HG03520 (cell line): ENCODE measurements around the gene ADORA2A.

ENCODE experiments used
- ATAC-seq: cut with Tn5 transposase; IDR thresholded peaks from one replicate; pipeline ENCODE4 v1.9.1; 2021; ENCODE audit warnings: mild to moderate bottlenecking, moderate library complexity; ENCODE audit not compliant: unreplicated experiment

Gene ADORA2A

GRCh38 chr22:24431309-24432034 is 4.1 kb downstream of the ADORA2A start:
- ATAC-seq = no peak

- ATAC-seq = no peak
Observed at GRCh38 chr22:24432059-24432853, 4.9 kb downstream of the ADORA2A start.

DNA sequence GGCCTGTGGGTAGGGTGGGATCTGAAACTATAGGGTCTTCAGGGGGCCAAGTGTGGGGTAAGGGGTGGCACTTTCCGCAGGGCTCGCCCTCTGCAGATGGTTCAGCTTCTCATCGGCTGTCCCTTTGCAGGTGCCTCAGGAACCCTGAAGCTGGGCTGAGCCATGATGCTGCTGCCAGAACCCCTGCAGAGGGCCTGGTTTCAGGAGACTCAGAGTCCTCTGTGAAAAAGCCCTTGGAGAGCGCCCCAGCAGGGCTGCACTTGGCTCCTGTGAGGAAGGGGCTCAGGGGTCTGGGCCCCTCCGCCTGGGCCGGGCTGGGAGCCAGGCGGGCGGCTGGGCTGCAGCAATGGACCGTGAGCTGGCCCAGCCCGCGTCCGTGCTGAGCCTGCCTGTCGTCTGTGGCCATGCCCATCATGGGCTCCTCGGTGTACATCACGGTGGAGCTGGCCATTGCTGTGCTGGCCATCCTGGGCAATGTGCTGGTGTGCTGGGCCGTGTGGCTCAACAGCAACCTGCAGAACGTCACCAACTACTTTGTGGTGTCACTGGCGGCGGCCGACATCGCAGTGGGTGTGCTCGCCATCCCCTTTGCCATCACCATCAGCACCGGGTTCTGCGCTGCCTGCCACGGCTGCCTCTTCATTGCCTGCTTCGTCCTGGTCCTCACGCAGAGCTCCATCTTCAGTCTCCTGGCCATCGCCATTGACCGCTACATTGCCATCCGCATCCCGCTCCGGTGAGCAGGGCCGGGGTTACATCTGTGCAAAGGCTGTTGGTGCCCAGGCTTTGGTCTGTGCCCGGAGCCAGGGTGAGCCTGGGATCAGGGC is 5.8 kb downstream of the ADORA2A start:
- ATAC-seq = no peak

DNA sequence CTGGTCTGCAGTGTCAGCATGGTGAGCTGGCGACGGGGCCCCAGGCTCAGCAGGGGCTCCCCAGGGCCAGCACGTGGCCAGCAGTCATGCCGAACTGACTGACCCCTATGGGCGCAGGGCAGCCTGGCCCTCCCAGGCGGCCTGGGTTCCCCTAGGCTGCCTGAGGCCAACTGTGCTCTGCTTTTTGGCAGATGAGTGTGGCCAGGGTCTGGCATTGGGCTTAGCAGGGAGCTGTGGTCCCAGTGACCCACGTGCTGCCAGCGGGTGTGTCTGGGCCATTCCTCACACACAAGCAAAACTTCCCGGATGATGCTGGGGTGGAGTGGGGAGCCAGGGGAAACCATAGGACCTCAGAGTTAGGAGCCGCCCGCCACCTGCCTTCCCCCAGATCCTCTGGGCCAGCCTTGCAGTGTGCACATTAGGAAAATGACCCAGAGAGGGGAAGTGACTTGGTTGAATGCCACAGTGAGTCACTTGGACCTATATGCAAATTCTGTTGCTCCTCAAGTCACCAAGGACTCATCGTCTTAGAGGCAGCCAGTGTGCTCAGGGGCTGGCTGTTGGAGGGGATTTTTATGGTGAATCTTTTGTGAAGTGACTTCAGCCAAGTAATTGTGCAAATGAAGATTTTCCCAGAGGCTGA is 6.5 kb downstream of the ADORA2A start:
- peak; percentile 73 for ATAC-seq

DNA sequence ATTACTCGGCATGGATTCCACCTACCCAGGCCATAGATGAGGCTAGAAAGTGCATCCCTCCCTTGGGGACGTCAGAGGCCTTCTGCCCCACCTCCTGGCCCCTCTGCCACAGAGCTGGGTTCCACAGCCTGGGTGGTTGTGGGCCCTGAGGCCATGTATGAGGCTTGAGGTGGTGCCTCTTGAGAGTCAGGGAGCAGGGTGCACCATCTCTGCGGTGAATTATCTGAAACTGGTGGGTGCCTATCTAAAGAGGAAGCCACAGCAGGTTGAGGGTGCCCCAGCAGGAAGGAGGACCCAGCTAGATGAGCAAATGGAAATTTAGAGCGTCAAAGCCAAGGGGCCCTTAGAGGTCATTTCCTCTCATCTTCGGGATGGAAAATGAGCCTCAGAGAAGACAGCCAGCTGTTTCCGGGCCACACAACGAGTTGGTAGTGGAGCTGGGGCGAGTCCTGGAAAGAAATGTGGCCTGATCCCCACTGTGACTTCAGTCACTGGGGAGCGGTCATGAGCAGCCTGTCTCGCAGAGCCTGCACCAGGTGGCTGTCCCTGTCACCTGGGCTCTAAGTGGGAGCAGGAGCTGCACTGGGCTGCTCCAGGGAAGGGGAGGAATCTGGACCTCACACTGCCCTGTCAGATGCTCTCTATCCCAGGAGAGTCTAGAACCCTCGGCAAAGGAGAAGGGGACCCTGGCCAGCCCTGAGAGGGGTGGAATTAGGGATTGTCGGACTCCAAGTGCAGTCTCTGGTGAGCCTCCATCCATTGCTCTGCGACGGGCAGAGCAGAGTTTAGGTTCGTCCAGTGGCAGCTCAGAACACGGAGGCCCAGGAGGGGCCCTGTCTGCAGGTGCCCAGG is 7.3 kb downstream of the ADORA2A start:
- peak; percentile 35 for ATAC-seq

GRCh38 chr22:24435323-24435645 is 7.9 kb downstream of the ADORA2A start:
- no peak for ATAC-seq

DNA sequence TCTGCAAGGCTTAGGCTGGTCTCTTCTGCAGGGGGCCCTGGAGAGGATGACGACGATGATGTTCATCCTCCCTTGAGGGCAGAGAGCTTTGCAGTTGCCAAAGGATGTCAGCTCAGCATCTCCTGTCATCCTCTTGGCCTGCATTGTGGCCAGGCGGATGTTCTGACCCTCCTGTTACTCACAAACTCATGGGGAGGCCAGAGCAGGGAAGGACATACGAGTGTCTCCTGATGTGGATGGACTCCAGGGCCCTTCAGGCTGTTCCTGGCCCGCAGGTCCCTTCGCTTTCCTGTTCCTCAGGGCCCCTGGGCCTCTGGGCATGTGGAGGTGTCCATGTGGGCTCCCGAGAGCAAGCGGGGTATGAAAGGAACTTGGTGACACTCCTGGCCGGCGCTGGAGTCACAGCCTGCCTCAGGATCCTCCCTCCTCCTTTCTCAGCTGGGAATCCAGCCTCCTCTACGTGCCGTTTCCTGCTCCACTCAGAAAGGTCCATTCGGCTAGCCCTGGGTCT is 8.5 kb downstream of the ADORA2A start:
- no peak for ATAC-seq

DNA sequence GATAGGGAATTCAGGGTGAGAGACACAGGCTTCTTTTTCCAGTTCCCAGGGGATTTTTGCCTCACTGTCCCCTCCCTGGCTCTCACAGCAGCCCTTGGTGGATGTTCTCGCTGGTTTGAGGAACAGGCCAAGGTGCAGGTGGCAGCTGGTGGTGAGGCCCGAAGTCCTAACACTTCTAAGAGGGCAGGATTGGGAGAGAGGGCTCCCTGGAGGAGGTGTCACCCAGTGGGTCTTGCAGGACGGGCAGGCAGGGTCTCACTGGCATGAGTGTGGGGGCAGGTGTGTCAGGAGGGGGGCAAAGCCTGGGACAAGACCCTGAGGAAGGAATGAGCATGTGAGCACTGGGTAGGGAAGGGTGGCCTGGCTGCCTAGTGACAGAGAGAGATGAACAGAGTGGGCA is 9.2 kb downstream of the ADORA2A start:
- ATAC-seq = no peak

DNA sequence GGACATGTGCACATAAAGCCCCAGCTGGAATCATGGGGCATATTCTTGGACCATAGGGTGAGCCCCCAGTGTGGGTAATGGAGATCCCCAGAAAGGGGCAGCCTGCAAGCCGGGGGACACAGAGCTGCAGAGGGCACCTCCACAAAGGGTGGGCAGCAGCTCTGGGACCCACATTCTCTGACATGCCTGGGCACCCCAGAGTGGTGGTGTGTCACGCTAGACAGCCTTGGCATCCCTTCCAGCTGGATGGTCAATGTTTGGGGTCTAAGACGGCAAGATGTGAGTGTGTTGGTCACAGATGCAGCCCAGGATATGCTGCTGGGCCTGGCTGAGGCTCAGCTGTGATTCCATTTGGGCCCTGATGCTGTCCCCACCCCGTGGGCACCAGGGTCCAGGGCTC is 9.7 kb downstream of the ADORA2A start:
- no peak for ATAC-seq

GRCh38 chr22:24437741-24438328 is 10.4 kb downstream of the ADORA2A start:
- no peak for ATAC-seq

DNA sequence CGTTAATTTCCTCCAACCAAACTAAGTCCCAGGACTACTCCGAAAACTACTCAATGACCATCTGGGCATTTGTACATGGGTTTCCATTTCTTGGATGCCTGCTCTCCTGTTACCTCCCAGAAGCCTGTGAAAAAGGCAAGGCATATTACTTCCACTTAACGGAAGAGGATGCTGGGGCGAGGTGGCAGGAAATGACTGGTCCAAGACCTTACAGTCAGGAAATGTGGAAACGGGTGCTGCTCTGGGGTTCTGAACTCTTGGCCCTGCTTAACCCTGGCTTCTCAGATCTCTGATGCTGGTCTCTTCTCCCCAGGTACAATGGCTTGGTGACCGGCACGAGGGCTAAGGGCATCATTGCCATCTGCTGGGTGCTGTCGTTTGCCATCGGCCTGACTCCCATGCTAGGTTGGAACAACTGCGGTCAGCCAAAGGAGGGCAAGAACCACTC is 12.9 kb downstream of the ADORA2A start:
- ATAC-seq = no peak

GRCh38 chr22:24440718-24441405 is 13.5 kb downstream of the ADORA2A start:
- no peak for ATAC-seq

DNA sequence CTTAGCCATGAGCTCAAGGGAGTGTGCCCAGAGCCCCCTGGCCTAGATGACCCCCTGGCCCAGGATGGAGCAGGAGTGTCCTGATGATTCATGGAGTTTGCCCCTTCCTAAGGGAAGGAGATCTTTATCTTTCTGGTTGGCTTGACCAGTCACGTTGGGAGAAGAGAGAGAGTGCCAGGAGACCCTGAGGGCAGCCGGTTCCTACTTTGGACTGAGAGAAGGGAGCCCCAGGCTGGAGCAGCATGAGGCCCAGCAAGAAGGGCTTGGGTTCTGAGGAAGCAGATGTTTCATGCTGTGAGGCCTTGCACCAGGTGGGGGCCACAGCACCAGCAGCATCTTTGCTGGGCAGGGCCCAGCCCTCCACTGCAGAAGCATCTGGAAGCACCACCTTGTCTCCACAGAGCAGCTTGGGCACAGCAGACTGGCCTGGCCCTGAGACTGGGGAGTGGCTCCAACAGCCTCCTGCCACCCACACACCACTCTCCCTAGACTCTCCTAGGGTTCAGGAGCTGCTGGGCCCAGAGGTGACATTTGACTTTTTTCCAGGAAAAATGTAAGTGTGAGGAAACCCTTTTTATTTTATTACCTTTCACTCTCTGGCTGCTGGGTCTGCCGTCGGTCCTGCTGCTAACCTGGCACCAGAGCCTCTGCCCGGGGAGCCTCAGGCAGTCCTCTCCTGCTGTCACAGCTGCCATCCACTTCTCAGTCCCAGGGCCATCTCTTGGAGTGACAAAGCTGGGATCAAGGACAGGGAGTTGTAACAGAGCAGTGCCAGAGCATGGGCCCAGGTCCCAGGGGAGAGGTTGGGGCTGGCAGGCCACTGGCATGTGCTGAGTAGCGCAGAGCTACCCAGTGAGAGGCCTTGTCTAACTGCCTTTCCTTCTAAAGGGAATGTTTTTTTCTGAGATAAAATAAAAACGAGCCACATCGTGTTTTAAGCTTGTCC is 14.3 kb downstream of the ADORA2A start:
- ATAC-seq = no peak

DNA sequence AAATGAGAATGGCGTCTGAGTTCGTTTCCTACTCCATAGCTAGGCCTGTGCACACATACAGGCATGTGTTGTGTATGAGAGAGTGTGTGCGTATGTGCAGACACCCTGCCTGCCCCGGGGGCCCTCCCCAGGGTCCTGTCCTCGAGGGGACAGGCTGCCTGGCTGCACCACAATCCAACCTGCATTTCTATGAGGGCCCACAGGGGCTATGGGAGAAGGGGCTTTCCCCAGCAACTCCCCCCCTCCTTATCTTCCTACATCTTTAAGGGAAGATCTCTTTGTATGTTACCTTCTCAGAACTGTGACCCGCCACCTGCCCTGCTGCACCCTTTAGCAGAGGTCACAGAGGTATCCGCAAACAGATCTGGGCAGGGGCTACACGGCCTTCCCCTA is 14.9 kb downstream of the ADORA2A start:
- no peak for ATAC-seq

GRCh38 chr22:24443668-24444067 is 16.3 kb downstream of the ADORA2A start:
- no peak for ATAC-seq

DNA sequence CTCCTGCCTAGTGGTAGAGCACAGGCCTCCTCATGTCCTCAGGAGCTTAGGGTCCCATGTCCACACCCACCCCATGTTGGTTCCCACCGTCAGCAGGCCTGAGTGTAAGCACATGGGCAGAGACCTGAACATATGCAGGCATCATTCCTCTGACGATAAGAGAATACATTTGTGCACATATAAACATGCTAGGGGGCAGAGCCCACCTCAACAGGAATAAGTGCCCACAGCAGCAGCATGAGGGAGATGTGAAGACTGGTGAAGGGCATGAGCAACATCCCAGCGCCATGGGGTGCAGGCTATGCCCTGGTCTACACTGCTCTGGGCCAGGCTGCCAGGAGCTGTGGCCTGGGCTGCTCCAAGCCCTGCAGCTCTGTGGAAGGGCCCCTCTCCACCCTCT is 16.9 kb downstream of the ADORA2A start:
- ATAC-seq = no peak

- ATAC-seq = no peak
Observed at GRCh38 chr22:24444729-24445466, 17.5 kb downstream of the ADORA2A start.
